PC-9 (cell line): Measurements from ENCODE around the gene SEC16A. TPM values are rescaled to one million over a fixed set of nuclear protein-coding genes. Genes with fewer than 3 reads are reported as not detected.
"Not testable (repeated sequence)": the region's sequence is repeated elsewhere in the genome, so short reads cannot be mapped to it uniquely, and the experiment has no call there.

Experiments
- BruUV-seq: library from RNA; stranded (reverse); fragments of 400-500 nt; replicated peaks from 2 replicates; lab custom pipeline; 2021; lab: Mats Ljungman, UMichigan
- CTCF ChIA-PET: fragments of 300-600 bp; sonication (Branson Sonifier 250); formaldehyde crosslinking; loops from one replicate; lab custom pipeline; 2022; ENCODE audit warnings: antibody characterized with exemption; lab: Charles Lee
- POLR2A ChIA-PET: fragments of 300-600 bp; sonication (Branson Sonifier 250); formaldehyde crosslinking; loops from one replicate; lab custom pipeline; 2022; ENCODE audit warnings: antibody characterized with exemption; ENCODE audit not compliant: unreplicated experiment; lab: Charles Lee
- DNase-seq, 2 experiments: peaks; one replicate each; pipeline versions ENCODE4 v3.0.0 to v3.0.0-alpha.2; 2015 to 2022; ENCODE audit warnings: mixed read lengths in 1 of 2
- H2AFZ ChIP-seq: fragments of 200-600 bp; sonication (generic); 2 replicates; pipeline ENCODE4 v1.8.1; 2017; ENCODE audit warnings: antibody characterized with exemption
- H3F3A ChIP-seq: fragments of 200-600 bp; sonication (generic); 2 replicates; pipeline ENCODE4 v1.8.1; 2017; ENCODE audit warnings: antibody characterized with exemption, mild to moderate bottlenecking, low read depth; ENCODE audit not compliant: insufficient read depth
- H3K27ac ChIP-seq: fragments of 200-600 bp; sonication (generic); 2 replicates; pipeline ENCODE4 v1.6.1; 2016; ENCODE audit warnings: mixed run types
- H3K27me3 ChIP-seq: fragments of 200-600 bp; sonication (generic); 2 replicates; pipeline ENCODE4 v1.6.1; 2016; ENCODE audit warnings: low read depth, mixed run types; ENCODE audit not compliant: insufficient read depth
- H3K36me3 ChIP-seq: fragments of 200-600 bp; sonication (generic); 2 replicates; pipeline ENCODE4 v1.6.1; 2016; ENCODE audit warnings: low read depth, mixed run types
- H3K4me1 ChIP-seq: fragments of 200-600 bp; sonication (generic); replicated peaks from 2 replicates; pipeline ENCODE4 v1.6.1; 2016; ENCODE audit warnings: mixed run types; ENCODE audit not compliant: insufficient read depth
- H3K4me2 ChIP-seq: fragments of 200-600 bp; sonication (generic); 2 replicates; pipeline ENCODE4 v1.6.1; 2017; ENCODE audit warnings: mixed run types
- H3K4me3 ChIP-seq: fragments of 200-600 bp; sonication (generic); 2 replicates; pipeline ENCODE4 v1.6.1; 2016; ENCODE audit warnings: mixed run types
- H3K79me2 ChIP-seq: fragments of 200-600 bp; sonication (generic); 2 replicates; pipeline ENCODE4 v1.6.1; 2017; ENCODE audit warnings: low read depth, mixed run types
- H3K9me2 ChIP-seq: fragments of 200-600 bp; sonication (generic); 2 replicates; pipeline ENCODE4 v1.8.1; 2017; ENCODE audit warnings: mild to moderate bottlenecking; ENCODE audit not compliant: insufficient read depth
- H3K9me3 ChIP-seq: fragments of 200-600 bp; sonication (generic); 2 replicates; pipeline ENCODE4 v1.8.1; 2016; ENCODE audit warnings: low read depth; ENCODE audit not compliant: insufficient read depth
- H4K20me1 ChIP-seq: fragments of 200-600 bp; sonication (generic); 2 replicates; pipeline ENCODE4 v1.8.1; 2017; ENCODE audit not compliant: insufficient read depth
- EZH2 ChIP-seq: fragments of 200-600 bp; sonication (generic); IDR thresholded peaks from 2 replicates; pipeline ENCODE4 v1.8.0; 2017; ENCODE audit warnings: antibody characterized with exemption, low read depth
- intact Hi-C: fragments of 100-400 bp; cut with micrococcal nuclease; formaldehyde crosslinking; loops from one replicate; pipeline ENCODE4 v1.10.0; 2022; ENCODE audit not compliant: unreplicated experiment
- total RNA-seq: library from RNA; stranded (reverse); gene quantifications from 2 replicates; pipeline ENCODE4 v1.2.3, GENCODE V29; 2021
- TF ChIP-seq, protein P1 (sequence below): fragments of 200-600 bp; sonication (generic); conservative IDR thresholded peaks from 2 replicates; pipeline ENCODE4 v1.6.1; 2017; ENCODE audit warnings: mixed run types, antibody characterized with exemption, mild to moderate bottlenecking, moderate library complexity

Gene SEC16A
- total RNA-seq, 1 experiment from 2014 or later: 81.8 TPM

DNA sequence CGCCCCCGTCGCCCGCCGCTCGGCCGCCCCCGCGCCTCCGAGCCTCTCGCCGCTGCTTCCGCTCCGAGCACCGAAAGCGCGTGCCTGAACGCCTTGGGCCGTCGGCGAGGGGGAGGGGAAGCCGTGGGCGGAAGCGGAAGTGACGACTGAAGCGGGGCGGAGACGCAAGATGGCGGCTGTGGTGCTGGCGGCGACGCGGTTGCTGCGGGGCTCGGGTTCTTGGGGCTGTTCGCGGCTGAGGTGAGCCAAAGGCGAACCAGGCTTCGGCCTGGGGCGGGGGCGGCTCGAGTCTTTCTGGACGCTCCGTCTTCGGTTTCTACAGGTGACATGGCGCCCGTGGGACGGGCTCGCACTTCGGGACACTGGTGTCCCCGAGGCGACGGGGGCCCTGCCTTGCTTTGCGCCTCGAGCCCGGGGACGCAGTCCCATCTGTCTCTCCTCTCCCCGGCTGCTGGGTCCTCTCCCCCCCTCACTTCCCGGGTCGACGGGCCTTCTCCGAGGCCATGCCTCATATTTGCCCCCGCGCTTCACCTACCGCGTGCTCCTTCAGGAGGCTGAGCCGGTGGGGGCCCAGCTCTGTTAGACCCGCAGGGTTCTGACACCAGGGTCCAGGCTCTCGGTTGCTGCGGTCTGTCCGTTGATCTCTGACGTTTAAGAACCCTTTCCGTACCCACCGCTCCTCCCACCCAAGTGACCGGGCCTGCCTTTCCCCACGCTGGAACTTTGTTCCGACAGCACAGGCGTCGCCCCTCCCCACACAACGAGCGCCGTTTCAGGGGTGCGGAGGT, 72.1 kb downstream of the SEC16A start, which contains the start of the genes ENTR1 and PMPCA:
ENTR1 (minus strand) TSS at position 115 of the 788 bp plus-strand sequence. CDS start 217 bp downstream, outside the sequence.
PMPCA (plus strand) TSS at position 159 of the 788 bp plus-strand sequence; CDS start at position 170, 11 bp downstream.
- DNase-seq: peak; percentile 77 to 92
- Histone ChIP-seq H3K36me3 (peaks cover 16% of the 10 kb centered on the region), H2AFZ (peak within 1 kb of the TSS; percentile 76), H3K9me2 (no peaks in the 10 kb centered on the region), H3K27me3 (no peaks in the 10 kb centered on the region), H3K79me2 (peaks cover 53% of the 10 kb centered on the region), H3K4me2 (peak within 1 kb of the TSS; percentile 97), H3K4me1 (peaks cover 17% of the 10 kb centered on the region; the same call in 1 of the 2 replicates), H4K20me1 (peaks cover 23% of the 10 kb centered on the region), H3F3A (peaks cover 11% of the 10 kb centered on the region; the same call in 1 of the 2 replicates), H3K9me3 (no peaks in the 10 kb centered on the region), H3K4me3 (peak within 1 kb of the TSS; percentile 94), H3K27ac (peak within 1 kb of the TSS; percentile 51; the same call in 1 of the 2 replicates)
- intact Hi-C loops: no loop called here
- CTCF ChIA-PET: interaction anchor here (0.6 kb wide), 3 partner anchors 11 to 65 kb away, joined by 3 to 10 read pairs (median 5); no protein-coding TSS in a partner anchor
- BruUV-seq: no TSS peak
- no peak for TF ChIP-seq EZH2
- TF ChIP-seq, protein P1, sequence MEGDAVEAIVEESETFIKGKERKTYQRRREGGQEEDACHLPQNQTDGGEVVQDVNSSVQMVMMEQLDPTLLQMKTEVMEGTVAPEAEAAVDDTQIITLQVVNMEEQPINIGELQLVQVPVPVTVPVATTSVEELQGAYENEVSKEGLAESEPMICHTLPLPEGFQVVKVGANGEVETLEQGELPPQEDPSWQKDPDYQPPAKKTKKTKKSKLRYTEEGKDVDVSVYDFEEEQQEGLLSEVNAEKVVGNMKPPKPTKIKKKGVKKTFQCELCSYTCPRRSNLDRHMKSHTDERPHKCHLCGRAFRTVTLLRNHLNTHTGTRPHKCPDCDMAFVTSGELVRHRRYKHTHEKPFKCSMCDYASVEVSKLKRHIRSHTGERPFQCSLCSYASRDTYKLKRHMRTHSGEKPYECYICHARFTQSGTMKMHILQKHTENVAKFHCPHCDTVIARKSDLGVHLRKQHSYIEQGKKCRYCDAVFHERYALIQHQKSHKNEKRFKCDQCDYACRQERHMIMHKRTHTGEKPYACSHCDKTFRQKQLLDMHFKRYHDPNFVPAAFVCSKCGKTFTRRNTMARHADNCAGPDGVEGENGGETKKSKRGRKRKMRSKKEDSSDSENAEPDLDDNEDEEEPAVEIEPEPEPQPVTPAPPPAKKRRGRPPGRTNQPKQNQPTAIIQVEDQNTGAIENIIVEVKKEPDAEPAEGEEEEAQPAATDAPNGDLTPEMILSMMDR: no peak
- POLR2A ChIA-PET: no interaction called here

DNA sequence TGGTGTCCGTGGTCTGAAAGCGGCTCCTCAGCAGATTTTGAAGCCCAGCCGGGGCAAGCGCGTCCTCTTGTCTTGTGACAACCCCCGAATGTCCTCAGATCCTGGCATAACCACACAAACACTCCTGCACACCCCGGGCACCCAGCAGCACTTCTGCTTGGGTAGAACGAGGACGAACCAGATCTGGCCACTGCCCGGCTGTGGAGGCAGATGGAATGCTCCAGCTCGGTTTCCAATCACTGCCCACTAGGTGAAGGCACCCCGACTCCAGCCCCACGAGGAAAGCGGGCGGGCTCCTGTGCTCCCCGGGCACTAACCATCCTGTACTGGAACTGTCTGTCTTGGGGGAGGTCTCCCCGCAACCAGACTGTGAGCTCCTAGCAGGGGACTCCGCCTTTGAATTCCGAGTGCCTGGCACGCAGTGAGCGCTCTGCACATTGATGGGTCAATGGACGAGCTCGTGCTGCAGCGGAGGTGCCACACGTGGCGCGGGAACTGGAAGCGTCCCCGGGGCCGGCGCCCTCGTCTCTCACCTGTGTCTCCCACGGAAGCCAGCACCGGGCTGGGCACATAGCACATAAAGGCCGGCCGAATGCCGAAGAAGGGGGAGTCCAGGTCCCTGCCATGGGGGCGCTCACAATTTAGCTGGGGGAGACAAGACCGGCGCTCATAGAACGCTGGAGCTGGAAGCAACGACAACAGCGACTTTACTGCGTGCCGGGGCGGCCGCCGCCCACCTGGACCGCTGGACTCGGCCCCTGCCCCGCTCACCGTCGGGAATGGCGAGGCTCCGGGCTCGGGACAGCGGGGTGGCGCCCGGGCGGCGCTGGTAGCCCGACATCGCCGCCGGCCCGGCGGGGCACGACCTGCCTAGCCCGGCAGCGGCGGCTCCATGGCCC, 73.0 kb downstream of the SEC16A start:
- peaks cover 53% of the 10 kb centered on the region for H3K79me2 ChIP-seq
- no peak overlapping the region for H3K27ac ChIP-seq
- CTCF ChIA-PET: interaction anchor here (0.6 kb wide), 1 partner anchor 64 kb away, joined by 5 read pairs; no protein-coding TSS in a partner anchor
- intact Hi-C loops: no loop called here
- peak overlapping the region; percentile 75 for H2AFZ ChIP-seq
- no peaks in the 10 kb centered on the region for H3K27me3 ChIP-seq
- DNase-seq: peak; percentile 46 to 50
- POLR2A ChIA-PET: interaction anchor here (0.7 kb wide), 1 partner anchor 586 kb away, joined by 6 read pairs; the partner anchor contains the start of gene CLIC3
- peak overlapping the region; percentile 86 for H3K4me2 ChIP-seq
- H3K36me3 ChIP-seq: peaks cover 18% of the 10 kb centered on the region
- H3K9me3 ChIP-seq: no peaks in the 10 kb centered on the region
- TF ChIP-seq, protein P1: no peak
- TF ChIP-seq EZH2: no peak
- TSS peak; percentile 77 for BruUV-seq
- H3K4me3 ChIP-seq: peak overlapping the region; percentile 94
- H4K20me1 ChIP-seq: peaks cover 23% of the 10 kb centered on the region
- peaks cover 15% of the 10 kb centered on the region; the same call in 1 of the 2 replicates for H3F3A ChIP-seq
- peaks cover 17% of the 10 kb centered on the region; the same call in 1 of the 2 replicates for H3K4me1 ChIP-seq
- H3K9me2 ChIP-seq: no peaks in the 10 kb centered on the region

DNA sequence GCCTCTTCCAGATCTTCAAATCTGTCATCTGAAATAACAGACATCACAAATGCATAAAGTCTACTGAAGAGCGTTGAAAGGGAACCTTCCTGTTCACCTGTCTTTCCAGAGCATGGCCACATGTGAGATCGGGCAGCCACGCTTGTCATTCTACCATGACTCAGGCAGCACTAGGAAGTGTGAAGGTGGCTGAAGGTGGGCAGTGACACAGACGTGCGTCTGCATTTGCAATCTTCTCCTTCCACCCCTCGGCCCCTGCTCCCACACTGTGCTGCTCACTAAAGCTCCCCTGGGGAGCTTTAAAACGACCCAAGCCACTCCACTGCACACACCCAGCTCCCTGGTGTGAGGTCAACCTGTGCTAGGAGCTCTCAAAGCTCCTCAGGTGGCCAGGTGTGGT, 74.9 kb downstream of the SEC16A start:
- H2AFZ ChIP-seq: no peak overlapping the region
- CTCF ChIA-PET: no interaction called here
- H3K4me3 ChIP-seq: no peak overlapping the region
- intact Hi-C loops: no loop called here
- H3K79me2 ChIP-seq: peaks cover 43% of the 10 kb centered on the region
- no TSS peak for BruUV-seq
- no peaks in the 10 kb centered on the region for H3K27me3 ChIP-seq
- H3K36me3 ChIP-seq: peaks cover 12% of the 10 kb centered on the region
- H3K4me2 ChIP-seq: no peak overlapping the region
- peaks cover 15% of the 10 kb centered on the region; the same call in 1 of the 2 replicates for H3F3A ChIP-seq
- DNase-seq: no peak
- no peaks in the 10 kb centered on the region for H3K9me3 ChIP-seq
- POLR2A ChIA-PET: no interaction called here
- H3K4me1 ChIP-seq: peaks cover 17% of the 10 kb centered on the region; the same call in 1 of the 2 replicates
- H4K20me1 ChIP-seq: peaks cover 17% of the 10 kb centered on the region
- no peak overlapping the region for H3K27ac ChIP-seq
- no peaks in the 10 kb centered on the region for H3K9me2 ChIP-seq
- no peak for TF ChIP-seq EZH2
- TF ChIP-seq, protein P1: no peak

DNA sequence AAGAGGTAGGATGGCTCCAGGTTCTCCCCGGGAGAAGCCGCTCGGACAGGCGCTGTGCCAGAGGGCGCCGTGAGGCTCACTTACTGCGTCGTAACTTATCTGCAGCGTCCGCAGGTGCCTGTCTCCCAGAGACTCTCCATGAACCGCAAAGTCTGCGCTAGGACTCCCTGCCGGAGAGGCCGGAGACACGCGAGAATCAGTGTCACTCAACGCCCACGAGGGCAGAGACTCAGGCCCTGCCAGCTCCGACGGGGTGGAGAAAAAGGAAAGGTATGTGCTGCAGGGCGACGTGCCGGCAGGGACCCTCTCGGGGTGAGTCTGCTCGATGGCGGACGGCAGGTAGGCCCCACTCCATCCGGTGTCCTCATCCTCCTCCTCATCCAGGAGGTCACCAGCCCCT, 75.8 kb downstream of the SEC16A start:
- H3K36me3 ChIP-seq, POLR2A ChIA-PET, H3K27ac ChIP-seq, H3K9me2 ChIP-seq, H3K4me3 ChIP-seq, intact Hi-C loops, DNase-seq, BruUV-seq, H3K9me3 ChIP-seq, H3K4me2 ChIP-seq, H3K27me3 ChIP-seq, CTCF ChIA-PET, H2AFZ ChIP-seq: not testable (repeated sequence)
- Histone ChIP-seq H3F3A (peaks cover 18% of the 10 kb centered on the region; the same call in 1 of the 2 replicates), H4K20me1 (peaks cover 10% of the 10 kb centered on the region), H3K79me2 (peaks cover 35% of the 10 kb centered on the region), H3K4me1 (peaks cover 16% of the 10 kb centered on the region; the same call in 1 of the 2 replicates)
